Erythroblast (primary cell): Measurements from ENCODE around the gene ATIC.

Experiments
- GATA1 ChIP-seq: IDR thresholded peaks from 2 replicates; pipeline ENCODE4 v1.6.1; 2011; ENCODE audit warnings: low read depth, mild to moderate bottlenecking, control low read depth, low read length, moderate library complexity
- POLR2A ChIP-seq: IDR thresholded peaks from 2 replicates; pipeline ENCODE4 v1.6.1; 2011; ENCODE audit warnings: mild to moderate bottlenecking, low read length

- TF ChIP-seq POLR2A (no peak), GATA1 (no peak)
Observed at GRCh38 chr2:215290980-215291599, 20.8 kb upstream of the ATIC start.
